ENCODE data around the gene APMAP.
A peak's percentile ranks its signal among the peaks of the same experiment; 100 is the strongest.

The APMAP gene

GRCh38 chr20:25013478-25014380 is 21.2 kb upstream of the APMAP start (continued):
- TF ChIP-seq ZNF416 (tag by site-specific recombination; IDR thresholded peaks at IDR 0.05) (no peak), ZNF24 (tag by site-specific recombination; IDR thresholded peaks at IDR 0.05) (no peak), ZNF791 (tag by site-specific recombination; IDR thresholded peaks at IDR 0.05) (no peak), SCRT2 (tag by site-specific recombination; IDR thresholded peaks at IDR 0.05) (no peak), SCRT1 (tag by site-specific recombination; IDR thresholded peaks at IDR 0.05; ENCODE audit: borderline replicate concordance) (no peak), ZNF843 (tag by site-specific recombination; IDR thresholded peaks at IDR 0.05) (no peak), ELK4 (IDR thresholded peaks at IDR 0.05; ENCODE audit: borderline replicate concordance, low read depth, low read length) (no peak), KLF9 (tag by site-specific recombination; IDR thresholded peaks at IDR 0.05; ENCODE audit: low read depth) (no peak), OVOL3 (tag by site-specific recombination; IDR thresholded peaks at IDR 0.05) (no peak), AEBP2 (tag by site-specific recombination; IDR thresholded peaks at IDR 0.05; ENCODE audit: borderline replicate concordance) (no peak)
- TF ChIP-seq, protein P1, sequence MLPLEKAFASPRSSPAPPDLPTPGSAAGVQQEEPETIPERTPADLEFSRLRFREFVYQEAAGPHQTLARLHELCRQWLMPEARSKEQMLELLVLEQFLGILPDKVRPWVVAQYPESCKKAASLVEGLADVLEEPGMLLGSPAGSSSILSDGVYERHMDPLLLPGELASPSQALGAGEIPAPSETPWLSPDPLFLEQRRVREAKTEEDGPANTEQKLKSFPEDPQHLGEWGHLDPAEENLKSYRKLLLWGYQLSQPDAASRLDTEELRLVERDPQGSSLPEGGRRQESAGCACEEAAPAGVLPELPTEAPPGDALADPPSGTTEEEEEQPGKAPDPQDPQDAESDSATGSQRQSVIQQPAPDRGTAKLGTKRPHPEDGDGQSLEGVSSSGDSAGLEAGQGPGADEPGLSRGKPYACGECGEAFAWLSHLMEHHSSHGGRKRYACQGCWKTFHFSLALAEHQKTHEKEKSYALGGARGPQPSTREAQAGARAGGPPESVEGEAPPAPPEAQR (tag by site-specific recombination; IDR thresholded peaks at IDR 0.05): no peak

- Histone ChIP-seq H3K27ac (ENCODE audit: extremely low read depth, low read depth, low read length) (no peak overlapping the region), H3K4me3 (ENCODE audit: low read depth, low read length) (no peak overlapping the region), H3K4me1 (ENCODE audit: control insufficient read depth, insufficient read depth, low read length) (no peaks in the 10 kb centered on the region), H3K36me3 (ENCODE audit: control insufficient read depth in 2 of 2, insufficient read depth in 1 of 2, low read length in 2 of 2) (peaks cover 0 to 23% of the 10 kb centered on the region in 2 experiments; a peak in 1 of 3 replicates), H3K9me3 (ENCODE audit: control insufficient read depth, insufficient read depth, low read depth, low read length) (no peaks in the 10 kb centered on the region)
- CTCF ChIA-PET: interaction anchor here (0.6 to 0.8 kb wide), 2 partner anchors 17 to 52 kb away, joined by 3 to 4 read pairs; no protein-coding TSS in a partner anchor
- TF ChIP-seq ATF2 (tag by site-specific recombination; IDR thresholded peaks at IDR 0.05; ENCODE audit: low read depth): peak; percentile 36; the same call in 1 of the 2 replicates
- TF ChIP-seq PRDM1 (tag by site-specific recombination; IDR thresholded peaks at IDR 0.05): no peak
- POLR2A ChIA-PET: no interaction called here
These were observed 20.2 kb upstream of the APMAP start for GRCh38 chr20:25012616-25013189.

DNA sequence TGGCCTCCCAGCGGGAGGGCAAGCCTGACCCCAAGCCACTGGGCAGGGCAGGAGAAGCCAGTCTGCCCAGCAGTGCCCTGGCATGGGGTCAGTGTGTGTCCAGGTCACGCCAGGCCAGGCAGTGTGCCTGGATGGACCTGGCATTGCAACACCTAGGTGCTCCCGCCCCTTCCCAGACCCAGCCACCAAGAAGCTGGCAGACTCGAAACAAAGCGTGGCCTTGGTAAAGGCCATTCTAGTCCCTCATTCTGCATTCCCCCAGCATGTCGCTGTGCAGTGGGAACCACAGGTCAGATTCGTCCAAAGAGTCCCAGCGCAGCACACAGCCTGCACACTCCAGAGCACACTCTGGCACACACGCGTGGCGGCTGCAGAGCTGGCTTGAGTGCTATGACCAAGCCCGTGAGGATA is 19.3 kb upstream of the APMAP start:
- H3K27ac ChIP-seq (ENCODE audit: extremely low read depth, low read depth, low read length): no peak overlapping the region
- H3K9me3 ChIP-seq (ENCODE audit: control insufficient read depth, insufficient read depth, low read depth, low read length): no peaks in the 10 kb centered on the region
- H3K4me1 ChIP-seq (ENCODE audit: control insufficient read depth, insufficient read depth, low read length): no peaks in the 10 kb centered on the region
- ChIA-PET CTCF (no interaction called here), POLR2A (no interaction called here)
- H3K4me3 ChIP-seq (ENCODE audit: low read depth, low read length): no peak overlapping the region
- peaks cover 0 to 31% of the 10 kb centered on the region in 2 experiments; a peak in 1 of 3 replicates for H3K36me3 ChIP-seq (ENCODE audit: control insufficient read depth in 2 of 2, insufficient read depth in 1 of 2, low read length in 2 of 2)
- TF ChIP-seq, protein P2, sequence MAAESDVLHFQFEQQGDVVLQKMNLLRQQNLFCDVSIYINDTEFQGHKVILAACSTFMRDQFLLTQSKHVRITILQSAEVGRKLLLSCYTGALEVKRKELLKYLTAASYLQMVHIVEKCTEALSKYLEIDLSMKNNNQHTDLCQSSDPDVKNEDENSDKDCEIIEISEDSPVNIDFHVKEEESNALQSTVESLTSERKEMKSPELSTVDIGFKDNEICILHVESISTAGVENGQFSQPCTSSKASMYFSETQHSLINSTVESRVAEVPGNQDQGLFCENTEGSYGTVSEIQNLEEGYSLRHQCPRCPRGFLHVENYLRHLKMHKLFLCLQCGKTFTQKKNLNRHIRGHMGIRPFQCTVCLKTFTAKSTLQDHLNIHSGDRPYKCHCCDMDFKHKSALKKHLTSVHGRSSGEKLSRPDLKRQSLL (tag by site-specific recombination; IDR thresholded peaks at IDR 0.05): no peak
- no peak for TF ChIP-seq FEZF1 (tag by site-specific recombination; IDR thresholded peaks at IDR 0.05)
- no peak for TF ChIP-seq ZBTB7A (tag by site-specific recombination; IDR thresholded peaks at IDR 0.05; ENCODE audit: low read depth)
- TF ChIP-seq ZBTB44 (tag by site-specific recombination; IDR thresholded peaks at IDR 0.05): no peak
- TF ChIP-seq HOXA7 (CRISPR knock-in tag; IDR thresholded peaks at IDR 0.05; ENCODE audit: borderline replicate concordance): no peak
- TF ChIP-seq ZNF2 (tag by site-specific recombination; IDR thresholded peaks at IDR 0.05): no peak
- no peak for TF ChIP-seq TCF7L2 (IDR thresholded peaks at IDR 0.05; ENCODE audit: borderline replicate concordance, low read depth, low read length)

Data from HEK293 (cell line).